ENCODE results near the gene TTYH2.

DNA sequence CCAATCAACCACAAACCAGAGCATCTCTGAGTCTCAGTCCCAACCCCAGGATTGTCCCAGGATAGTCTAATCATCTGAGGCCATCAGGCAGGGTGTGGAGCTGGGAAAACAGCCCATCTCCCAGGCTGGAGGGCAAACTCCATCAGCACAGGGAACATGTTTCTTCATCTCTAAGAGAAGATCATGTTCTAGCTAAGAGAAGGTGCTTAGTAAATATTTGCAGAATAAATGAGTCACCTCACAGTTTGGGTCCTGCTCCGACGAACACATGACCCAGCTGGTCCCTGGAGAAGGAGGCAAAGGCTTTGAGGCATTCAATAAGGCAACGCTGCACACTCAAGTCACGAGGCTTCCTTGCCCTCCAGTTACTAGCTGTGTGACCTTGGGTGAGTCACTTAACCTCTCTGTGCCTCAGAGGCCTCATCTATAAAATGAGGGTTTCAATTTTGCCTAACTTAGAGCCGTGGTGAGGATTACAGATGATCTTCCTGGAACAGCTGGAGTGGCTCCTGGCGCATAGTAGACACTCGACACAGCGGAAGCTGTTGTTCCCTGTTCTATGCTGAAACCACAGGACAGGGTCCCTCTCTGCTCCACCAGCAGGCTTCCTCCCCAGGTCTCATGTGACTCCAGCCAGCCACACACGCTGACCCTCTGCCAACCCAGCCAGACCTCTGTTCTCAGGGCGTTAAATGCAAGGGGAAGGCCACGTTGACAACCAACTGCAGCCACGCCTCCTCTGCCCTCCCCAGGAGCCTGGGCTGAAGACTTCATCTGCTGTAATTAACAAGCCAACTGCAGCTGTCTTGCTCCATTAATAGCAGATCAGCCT lies 20.2 kb upstream of the TTYH2 start:
- TF ChIP-seq POLR2A (IDR thresholded peaks at IDR 0.05) = no peak
- TF ChIP-seq, protein P1, sequence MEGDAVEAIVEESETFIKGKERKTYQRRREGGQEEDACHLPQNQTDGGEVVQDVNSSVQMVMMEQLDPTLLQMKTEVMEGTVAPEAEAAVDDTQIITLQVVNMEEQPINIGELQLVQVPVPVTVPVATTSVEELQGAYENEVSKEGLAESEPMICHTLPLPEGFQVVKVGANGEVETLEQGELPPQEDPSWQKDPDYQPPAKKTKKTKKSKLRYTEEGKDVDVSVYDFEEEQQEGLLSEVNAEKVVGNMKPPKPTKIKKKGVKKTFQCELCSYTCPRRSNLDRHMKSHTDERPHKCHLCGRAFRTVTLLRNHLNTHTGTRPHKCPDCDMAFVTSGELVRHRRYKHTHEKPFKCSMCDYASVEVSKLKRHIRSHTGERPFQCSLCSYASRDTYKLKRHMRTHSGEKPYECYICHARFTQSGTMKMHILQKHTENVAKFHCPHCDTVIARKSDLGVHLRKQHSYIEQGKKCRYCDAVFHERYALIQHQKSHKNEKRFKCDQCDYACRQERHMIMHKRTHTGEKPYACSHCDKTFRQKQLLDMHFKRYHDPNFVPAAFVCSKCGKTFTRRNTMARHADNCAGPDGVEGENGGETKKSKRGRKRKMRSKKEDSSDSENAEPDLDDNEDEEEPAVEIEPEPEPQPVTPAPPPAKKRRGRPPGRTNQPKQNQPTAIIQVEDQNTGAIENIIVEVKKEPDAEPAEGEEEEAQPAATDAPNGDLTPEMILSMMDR (IDR thresholded peaks at IDR 0.05) = no peak
